ENCODE measurements around the gene PHOX2B.

Gene PHOX2B

DNA sequence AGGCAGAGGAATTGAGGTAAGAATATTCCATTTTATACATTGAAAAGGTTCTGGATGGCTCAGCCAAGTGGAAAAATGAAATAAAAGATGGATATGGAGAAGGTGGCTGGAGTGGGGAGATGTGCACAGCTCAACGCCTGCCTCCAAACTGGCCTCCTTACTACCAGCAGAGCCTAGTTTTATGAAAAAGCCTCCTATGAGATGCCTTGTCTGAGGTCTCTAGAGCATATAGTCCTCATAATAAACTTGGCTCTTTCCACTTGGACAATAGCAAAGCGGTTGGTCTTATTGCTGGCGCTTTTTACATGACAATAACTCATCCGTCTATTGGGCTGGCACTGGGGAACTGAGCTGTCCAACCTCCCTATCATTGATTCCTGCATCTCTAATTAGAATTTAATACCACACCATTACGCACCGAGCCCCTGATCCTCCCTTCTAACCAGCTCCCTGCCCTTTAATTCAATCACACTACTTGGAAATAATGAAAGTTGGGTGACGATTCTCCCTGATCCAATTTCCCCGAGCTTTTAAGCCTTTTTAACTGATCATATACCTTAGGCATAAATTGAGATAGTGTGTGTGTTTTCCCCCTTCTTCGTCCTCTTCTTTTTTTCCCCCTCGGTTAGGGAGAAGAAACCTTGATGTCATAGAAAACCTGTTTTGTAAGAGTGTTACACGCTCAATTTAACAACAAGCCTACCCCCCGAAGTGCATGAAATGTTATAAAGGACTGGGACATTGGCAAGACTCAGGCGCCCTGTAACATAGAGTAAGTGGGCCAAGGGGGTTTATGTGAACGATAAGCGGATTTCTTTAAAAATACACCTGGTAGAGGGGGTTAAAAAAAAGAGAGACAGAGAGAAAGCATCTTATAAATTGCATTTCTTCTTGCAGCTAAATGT is at the start of gene PHOX2B:
Gene PHOX2B, minus strand, starts transcription at position 155 of the 905 bp plus-strand sequence. Its CDS starts 115 bp downstream, at position 40.
- no peak for DNase-seq (ENCODE audit: low read depth in 2 of 2)

DNA sequence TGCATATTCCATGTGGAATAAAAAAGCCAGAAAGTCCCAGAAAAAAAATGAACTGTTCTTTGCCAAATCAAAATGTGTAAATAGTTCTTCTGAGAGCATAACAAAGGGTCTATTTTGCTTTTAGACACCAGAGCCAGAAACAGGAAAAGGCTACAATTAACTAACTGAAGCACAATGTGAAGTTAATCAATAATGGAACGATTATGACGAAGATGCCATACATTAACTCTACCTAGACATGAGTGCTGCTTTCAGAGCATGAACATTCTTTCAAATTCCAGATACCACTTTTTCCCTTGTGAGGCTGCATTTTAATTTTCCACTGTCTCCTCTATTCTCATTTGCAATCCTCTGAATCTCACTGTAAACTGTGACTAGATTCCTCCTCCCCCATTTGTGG is 48.7 kb upstream of the PHOX2B start:
- DNase-seq (ENCODE audit: low read depth in 2 of 2): no peak

DNA sequence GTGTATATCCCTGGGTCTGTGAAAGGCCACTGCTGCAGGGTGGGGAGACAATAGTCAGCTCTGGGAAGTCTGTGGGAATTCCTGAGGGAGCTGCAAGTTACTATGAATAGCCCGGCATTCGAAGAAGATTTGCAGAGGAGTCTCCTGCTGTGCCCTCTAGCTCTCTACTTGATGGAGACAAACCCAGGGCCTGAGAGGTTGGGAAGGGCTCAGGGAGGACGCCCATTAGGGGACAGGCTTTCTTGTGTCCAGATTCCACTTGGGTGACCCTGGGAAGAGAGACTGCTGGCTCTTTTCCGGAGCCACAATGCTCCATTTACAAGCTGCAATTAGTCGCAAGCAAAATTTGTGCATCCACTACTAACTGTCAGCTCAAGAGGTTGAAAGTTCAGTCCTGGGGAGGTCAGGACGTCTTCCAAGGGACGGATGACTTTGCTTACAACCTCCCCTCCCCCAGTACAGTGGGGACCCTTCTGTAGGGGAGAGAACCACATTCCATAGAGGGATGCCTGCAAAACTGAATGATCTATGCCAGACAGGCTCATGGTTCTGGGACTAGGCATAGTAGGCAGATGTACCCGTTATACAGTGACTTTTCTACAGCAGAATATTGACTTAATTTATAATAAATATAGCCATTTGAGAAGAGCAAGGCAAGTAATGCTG is 48.2 kb upstream of the PHOX2B start:
- no peak for DNase-seq (ENCODE audit: low read depth in 2 of 2)

DNA sequence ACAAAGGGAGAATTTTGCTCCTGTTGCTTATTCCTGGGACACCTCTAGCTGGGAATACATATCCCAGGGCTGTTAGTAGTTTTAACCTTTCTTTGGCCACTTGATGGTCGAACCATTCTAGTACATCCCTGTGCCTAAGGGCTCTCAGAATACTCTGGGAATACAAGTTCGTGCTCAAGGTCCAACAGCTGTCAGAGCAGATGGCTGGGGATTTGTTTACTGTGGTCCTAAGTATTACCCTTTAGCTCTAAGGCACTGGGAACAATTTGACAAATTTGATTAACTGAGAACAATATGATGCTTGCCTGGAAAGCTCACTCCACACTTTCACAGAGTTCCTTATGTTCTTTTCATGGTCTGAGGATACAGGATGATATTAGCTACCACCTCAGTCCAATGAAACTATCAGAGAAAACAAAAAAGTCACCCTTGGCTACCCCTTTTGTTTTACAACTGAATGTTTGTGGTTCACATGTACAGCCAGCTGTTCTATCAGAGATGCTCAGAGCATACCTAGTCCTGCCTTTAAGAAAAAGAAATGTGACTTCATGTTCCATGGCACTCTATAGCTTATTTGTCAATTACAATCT is 47.4 kb upstream of the PHOX2B start:
- DNase-seq (ENCODE audit: low read depth in 2 of 2): no peak

DNA sequence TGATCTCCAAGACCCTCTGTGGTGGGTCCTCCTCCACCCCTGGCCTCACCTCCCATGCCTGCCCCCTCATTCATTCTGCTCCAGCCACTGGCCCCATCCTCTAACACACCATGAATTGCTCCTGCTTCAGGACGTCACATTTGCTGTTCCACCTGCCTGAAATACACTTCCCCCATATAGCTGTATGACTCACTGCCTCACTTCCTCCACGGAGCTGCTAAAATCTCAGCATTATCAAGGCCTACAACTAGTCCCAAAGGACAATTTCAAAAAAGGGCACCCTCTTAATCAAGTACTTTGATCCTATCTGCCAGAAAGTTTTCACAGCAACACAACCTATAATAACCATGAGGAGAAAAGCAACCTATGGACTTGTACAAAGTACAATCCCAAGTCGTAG is 43.6 kb upstream of the PHOX2B start:
- no peak for DNase-seq (ENCODE audit: low read depth in 2 of 2)

DNA sequence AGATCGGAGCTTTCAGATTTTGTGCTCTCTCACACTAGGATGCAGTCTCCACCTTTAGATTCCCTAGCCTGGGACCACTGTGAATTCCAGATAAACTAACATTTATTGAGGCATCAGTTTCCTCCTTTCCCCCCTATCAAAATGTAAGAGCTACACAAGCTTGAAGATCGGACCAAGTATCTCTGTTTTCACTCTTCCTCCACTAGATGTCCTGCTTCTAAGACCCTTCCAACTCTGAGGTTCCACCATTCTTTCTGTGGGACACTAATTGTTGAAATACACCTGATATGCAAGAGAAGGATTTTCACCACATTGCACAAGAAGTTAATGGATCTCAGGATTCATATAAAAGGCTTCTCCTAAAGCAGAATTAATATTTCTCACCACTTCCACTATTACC is 43.0 kb upstream of the PHOX2B start:
- no peak for DNase-seq (ENCODE audit: low read depth in 2 of 2)

DNA sequence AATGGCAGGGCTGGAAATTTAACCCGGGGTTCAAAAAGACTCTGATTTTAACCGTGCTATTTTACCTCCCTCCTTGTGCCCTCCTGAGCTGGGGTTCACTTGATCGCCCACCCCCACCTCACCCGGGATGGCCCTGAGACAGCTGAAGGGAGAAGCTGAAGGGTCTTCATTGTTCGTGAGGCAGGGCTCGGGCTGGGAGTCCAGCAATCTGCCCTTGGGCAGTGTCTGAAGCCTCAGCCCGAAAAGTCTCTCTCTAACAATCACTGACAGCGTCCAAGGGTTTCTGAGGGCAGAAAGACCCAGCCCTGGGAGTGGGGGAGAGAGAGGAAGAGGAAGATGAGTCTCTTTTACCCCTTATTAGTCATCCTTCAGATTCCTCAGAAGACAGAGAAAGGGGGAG is 39.4 kb upstream of the PHOX2B start:
- DNase-seq (ENCODE audit: low read depth in 2 of 2): no peak

DNA sequence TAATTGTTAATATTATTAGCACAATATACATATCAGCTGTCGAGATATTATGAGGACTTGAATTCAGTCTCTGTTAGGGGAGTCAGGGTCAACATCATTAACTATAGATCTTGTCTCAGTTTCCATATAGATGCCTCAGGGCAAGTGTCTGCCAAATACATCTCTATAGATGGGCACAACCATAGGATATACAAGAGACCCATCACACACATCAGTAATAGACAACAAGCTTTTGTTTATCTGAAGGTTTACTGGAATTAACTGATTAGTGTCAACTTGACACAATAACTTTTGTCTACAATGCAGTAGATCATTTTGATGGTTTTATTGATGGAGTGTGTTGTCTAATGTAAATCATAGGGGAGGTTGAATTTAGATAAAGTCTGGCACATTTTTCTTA is 37.1 kb upstream of the PHOX2B start:
- no peak for DNase-seq (ENCODE audit: low read depth in 2 of 2)

DNA sequence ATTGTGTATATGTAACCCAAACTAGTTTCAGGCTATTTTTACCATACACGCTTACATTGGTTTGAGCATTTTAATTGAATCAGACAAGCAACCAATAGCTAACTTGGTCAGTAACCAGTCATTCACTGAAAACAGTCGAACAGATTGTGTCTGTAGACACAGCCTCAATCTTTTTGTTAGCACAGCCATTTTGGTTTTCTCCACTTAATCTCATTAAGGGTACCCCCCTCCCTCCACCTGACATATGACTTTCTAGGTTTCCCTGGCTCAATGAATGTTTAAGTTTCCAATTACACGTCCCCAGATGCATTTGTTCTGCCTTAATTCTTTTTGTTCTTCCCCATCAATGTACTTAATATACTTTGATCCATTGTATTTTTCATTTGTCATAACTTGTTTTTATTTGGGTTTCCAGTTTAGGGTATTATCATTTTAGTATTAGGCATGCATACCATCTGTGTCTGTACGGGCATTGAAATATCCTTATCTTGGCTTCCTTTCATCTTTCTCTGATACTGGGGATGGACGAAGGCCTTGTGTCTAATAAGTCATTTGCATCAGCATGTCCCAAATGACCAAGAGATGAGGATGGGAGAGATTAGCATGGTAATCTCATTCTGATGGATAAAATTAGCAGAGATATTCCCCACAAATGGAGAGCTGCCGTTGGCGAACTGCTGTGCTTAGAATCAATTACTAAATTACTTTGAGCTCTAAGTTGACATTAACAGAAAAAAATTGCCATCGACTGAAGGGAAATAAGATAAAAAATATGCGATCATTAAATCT is 35.9 kb upstream of the PHOX2B start:
- DNase-seq (ENCODE audit: low read depth in 2 of 2): no peak

DNA sequence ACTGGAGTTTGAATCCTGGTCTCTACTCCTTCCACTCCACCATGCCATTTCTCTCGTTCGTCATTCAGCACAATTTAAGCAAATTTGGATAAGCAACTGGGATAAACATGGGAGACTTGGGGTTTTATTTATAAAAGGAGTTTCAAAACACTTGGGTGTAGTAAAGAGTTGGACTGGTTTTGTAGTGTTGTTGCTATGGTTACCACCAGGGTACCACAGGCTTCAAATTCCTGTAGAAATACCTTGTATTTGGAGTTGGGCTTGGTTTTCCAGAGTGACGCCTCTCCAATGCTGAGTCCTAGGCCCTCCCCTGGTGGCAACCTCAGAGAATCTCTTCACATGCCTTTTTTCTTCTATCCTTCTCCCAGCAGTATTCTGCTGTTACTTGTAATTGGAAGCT is 27.9 kb upstream of the PHOX2B start:
- no peak for DNase-seq (ENCODE audit: low read depth in 2 of 2)

DNA sequence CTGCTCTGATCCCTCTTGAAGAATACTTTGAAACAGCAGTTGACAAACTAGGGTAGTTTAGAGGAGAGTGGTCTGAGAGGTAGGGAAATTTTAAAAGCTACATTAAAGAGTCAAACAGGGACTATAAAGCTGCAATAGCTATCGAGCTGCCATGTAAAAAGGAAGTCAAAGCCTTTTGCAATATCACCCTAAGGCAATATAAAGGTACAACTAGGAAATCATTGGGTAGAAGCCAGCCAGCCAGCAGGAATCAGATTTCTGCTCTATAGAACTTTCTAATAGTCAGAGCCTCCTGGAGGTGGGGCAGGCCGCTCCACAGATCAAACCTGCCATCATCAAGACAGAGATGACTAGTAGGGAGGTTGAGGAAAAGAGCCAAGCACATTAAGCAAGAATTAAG is 15.2 kb upstream of the PHOX2B start:
- DNase-seq (ENCODE audit: low read depth in 2 of 2): no peak

DNA sequence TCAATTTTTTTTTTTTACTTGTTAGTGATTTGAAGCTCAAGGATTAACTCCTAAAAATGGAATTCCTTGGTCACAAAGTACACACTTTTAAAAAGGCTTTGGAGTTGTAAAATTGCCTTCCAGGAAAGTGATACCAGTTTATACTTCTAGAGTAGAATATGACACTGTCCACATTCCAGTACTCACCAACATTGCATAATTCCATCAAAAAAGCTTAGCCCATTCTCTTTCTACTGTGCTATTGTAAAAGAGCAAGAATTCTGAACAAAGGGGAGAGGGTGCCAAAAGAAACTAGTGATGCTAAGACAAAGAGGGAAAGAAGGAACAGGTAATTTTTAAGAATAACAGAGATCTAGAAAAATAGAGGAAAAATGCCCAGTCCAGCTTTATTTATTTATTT is 10.4 kb upstream of the PHOX2B start:
- DNase-seq (ENCODE audit: low read depth in 2 of 2): no peak

DNA sequence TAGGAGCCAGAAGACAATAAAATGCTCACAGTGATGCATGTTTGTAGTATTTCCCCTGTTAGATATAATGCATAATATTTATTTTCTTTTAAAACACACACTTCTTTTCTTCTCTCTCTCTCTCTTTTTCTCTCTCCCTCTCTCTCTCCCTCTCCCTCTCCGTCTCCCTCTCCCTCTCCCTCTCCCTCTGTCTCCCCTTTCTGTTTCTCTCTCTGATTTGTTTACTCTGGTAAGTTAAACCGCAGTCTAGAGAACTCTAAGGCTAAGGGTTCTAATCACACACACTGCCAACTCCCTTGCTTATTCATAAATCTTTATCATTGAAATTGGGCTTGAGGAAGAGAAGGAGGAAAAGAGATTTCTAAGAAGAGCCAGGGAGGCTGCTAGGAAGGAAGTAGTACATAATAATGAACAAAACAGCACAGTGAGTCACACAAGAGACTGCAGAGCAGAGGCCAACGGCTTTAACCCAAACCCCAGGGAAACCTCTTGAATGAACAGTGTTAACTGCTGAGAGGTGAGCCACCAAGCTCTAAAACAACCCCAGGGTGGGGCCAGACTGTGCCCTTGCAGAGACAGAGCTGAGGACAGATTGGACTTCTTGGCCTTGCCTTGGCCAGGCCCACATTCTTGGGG is 9.1 kb upstream of the PHOX2B start:
- no peak for DNase-seq (ENCODE audit: low read depth in 2 of 2)

DNA sequence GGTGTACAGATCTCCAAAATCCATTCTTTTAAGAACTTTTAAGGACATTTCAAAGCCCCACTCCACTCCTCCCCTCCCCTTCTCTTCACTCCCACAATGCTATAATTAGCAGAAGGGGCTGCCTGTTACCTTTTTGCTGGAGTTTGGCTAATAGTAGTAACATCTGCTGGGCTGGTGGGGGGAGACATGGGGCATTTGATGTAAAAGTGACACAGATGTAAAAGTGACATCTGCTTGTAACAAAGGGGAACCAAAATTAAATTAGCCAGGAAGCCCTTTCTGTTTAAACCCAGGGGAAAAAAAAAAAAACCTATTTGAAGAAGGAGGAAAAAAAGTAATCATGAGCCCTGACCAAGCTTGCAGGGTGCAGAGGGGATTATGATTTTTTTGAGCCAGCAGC is 5.4 kb upstream of the PHOX2B start:
- DNase-seq (ENCODE audit: low read depth in 2 of 2): no peak

DNA sequence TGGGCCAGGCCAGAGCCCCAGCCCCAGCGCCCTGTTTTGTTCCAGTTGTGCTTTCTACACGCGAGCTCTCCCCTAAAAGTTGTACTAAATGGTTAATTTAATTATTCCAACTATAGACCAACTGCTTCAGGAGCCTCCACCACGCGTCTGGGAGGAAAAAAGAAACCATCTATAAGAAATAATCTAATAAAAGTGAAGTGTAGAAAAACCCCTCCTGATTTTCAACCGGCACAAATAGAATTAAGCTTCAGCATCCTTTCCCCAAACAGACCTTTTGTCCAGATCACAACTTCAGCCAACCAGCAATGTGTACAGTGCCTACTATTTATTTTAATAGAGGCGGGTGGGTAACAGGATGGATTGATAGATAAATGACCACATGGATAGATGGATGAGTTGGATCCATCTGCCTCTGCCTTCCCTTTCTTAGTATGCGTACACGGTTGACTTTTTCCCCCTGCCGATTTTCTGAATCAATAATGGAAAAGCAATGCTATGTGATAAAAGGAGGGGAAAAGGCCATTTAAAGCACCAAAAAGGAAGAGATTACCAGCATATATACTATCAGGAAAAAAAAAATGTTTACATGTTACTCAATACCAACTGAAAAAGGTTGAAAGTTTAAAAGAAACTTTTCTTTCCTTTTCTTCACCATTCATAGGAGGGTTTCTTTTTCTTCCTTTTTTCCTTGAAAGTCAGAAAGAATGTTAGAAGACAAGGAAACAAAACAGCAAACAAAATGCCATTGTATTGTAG is 3.7 kb upstream of the PHOX2B start:
- DNase-seq (ENCODE audit: low read depth in 2 of 2): no peak

DNA sequence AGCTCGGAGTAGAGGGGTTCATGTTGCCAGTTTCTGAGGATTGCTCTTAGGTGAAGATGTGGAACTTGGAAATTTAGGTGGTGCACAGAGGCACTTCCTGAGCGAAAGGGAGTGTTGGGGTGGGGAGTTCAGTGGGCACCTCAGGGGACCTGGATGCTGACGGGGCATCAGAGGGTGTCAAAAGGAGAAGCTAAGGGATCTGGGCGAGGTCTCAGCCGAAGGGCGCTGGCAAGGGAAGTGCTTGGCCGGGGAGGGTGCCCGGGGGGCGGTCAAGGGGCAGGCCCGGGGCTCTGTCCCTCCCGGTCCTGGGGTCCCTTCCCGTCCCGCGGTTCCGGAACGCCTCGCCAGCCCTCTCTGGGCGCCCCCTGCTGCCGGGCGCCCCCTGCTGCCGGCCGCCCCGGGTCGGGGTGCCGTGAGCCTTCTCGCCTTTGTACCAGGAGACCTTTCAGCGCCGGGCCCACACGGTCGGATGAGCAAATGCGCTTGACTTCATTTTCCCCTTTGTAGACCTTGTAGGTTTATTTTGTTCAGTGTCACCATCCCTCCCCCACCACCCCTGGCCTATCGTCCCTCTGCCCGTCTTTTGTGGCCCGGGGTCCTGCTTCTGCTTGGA is 3.0 kb upstream of the PHOX2B start:
- no peak for DNase-seq (ENCODE audit: low read depth in 2 of 2)

DNA sequence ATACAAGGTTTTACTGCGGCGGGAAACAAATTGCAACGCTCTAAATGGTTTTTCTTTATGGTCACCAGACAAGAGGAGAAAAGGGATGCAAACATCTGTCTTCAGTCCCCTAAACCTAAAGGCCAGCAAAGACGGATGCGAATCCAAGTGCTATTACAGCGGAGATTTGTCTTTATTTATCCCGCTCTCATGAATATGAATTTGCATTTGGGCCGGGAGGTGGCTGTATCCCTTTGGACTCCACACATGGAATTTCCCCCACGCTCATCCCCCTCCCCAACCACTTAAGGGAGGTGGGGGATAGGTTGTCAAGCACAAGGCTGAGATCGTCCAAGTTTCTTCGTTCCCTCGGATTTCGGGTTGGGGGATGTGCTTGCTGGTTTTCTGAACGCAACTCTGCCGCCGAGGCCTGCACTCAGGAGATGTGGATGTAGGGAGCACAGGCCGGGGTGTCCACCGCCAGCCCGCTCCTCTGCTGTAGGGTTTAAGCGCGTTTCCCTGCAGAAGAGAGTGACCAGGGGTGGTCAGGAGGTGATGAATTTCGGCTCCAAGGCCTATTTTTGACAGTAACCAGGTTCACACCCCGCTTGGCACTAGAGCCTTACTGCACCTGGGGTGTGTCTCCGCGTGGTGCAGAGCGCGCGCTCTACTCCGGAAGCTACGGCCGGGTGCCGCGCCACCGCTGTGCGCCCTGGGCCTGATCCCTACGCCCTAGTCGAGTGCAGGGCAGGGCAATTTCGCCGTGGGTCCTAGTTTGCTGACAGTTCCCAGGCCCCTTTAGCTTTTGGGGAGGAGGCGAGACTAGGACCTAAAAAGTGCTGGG is 2.3 kb upstream of the PHOX2B start:
- DNase-seq (ENCODE audit: low read depth in 2 of 2): no peak

DNA sequence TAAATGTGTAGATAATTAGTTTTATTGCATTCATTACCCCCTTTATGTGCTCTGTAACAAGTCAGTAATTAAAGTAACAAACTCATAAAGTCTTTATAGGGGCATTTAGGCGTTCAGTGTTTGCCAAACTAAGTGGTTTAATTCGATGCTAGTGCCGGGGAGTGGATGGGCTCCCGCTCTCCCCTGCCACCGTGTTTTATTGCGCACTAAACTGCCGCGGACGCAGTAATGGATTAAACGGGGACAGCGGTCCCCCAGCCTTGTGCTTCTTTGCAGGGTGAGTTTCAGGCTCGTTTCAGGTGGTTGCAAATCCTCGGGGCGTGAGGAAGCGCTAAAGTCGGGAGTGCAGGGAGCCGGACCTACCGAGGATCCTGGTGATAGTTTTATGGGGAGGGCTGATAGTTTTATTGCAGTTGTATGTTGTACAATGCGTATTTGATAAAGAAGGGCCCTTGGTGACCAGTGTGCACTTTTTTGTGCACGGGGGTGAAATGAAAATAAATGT is 1.6 kb upstream of the PHOX2B start:
- no peak for DNase-seq (ENCODE audit: low read depth in 2 of 2)

DNA sequence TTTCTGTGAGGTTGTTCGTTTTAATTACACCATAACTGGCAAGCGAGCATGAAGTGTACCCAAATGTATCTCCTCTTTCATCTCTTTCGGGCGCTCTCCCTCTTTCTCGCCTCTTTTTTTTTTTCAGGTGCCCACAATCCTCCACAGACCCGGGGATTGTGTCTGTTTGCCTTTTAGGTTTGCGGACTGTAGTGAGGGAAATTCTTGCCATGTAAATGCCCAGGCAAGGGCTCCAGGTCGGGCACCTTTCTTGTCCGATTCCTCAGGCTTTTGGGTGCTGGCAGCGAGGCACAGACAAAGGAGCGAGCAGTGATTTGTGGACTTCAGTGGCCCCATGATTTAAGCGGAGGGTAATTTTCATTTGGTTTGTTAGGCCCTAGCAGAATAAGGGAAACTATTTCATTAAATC is 1.1 kb upstream of the PHOX2B start:
- DNase-seq (ENCODE audit: low read depth in 2 of 2): no peak
